Measurements from ENCODE around the gene GPR153.
"Not testable (repeated sequence)": the region's sequence is repeated elsewhere in the genome, so short reads cannot be mapped to it uniquely, and the experiment has no call there.

Gene GPR153

DNA sequence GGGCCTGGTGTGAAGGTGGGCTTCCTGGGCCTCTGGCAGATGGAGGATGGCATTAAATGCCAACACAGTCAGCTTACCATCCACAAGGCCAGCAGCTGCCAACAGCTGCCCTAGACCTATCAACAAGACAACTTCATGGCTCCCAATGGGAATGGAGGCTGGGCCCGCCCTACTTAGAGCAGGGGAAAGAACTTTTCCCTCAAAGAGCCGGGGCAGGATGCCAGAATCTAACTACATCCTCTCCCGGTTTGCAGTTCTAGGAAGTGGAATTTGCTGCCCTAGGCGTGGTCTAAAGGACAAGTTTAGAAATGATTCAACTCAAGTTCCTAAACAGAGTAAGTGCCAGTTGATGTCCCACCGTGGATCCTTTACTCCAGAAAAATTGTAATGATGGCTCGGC, 38.3 kb downstream of the GPR153 start:
- no peak for DNase-seq

GRCh38 chr1:6221210-6221784, 39.6 kb downstream of the GPR153 start:
- no peak for DNase-seq

- DNase-seq: no peak
These were observed 40.7 kb downstream of the GPR153 start for GRCh38 chr1:6220236-6220635.

DNA sequence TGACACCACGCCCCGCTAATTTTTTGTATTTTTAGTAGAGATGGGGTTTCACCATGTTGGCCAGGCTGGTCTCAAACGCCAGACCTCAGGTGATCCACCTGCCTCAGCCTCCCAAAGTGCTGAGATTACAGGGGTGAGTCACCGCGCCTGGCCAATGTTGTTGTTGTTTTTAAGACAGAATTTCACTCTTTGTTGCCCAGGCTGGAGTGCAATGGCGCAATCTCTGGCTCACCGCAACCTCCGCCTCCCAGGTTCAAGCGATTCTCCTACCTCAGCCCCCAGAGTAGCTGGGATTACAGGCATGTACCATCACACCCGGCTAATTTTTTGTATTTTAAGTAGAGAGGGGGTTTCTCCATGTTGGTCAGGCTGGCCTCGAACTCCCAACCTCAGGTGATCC, 41.3 kb downstream of the GPR153 start:
- DNase-seq: not testable (repeated sequence)

GRCh38 chr1:6218375-6219164, 42.3 kb downstream of the GPR153 start:
- DNase-seq: no peak

DNA sequence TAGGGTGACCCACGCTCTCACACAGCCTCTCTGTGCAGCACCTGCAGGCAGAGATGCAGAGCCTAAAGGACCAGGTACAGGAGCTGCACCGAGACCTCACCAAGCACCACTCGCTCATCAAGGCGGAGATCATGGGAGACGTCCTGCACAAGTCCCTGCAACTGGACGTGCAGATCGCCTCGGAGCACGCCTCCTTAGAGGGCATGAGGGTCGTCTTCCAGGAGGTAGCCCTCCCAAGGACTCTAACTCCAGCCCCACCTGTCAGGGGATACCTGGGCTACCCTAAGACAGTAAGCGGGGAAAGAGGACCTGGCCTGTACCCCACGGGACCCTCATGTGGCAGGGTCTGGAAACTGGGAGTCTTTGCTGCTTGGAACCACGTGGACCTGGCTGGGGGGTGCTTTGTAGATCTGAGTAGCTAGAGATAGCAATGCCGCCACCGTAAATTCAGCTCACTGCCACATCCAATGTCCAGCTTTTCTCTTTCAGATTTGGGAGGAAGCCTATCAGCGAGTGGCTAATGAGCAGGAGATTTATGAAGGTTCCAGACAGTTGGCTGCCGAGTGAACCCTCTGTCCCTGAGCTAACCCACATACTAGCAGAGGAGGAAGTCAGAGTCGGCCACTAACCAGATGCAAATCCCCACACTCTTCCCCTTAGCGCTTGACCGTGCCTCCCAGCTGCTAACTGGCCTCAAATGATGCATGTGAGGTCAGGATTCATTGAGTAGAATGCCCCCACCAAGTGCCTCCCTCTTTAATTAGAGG, 48.5 kb downstream of the GPR153 start:
- no peak for DNase-seq

- DNase-seq: no peak
These were observed 49.2 kb downstream of the GPR153 start for GRCh38 chr1:6211731-6212130.

GRCh38 chr1:6210591-6211355, 50.1 kb downstream of the GPR153 start:
- DNase-seq: no peak

DNA sequence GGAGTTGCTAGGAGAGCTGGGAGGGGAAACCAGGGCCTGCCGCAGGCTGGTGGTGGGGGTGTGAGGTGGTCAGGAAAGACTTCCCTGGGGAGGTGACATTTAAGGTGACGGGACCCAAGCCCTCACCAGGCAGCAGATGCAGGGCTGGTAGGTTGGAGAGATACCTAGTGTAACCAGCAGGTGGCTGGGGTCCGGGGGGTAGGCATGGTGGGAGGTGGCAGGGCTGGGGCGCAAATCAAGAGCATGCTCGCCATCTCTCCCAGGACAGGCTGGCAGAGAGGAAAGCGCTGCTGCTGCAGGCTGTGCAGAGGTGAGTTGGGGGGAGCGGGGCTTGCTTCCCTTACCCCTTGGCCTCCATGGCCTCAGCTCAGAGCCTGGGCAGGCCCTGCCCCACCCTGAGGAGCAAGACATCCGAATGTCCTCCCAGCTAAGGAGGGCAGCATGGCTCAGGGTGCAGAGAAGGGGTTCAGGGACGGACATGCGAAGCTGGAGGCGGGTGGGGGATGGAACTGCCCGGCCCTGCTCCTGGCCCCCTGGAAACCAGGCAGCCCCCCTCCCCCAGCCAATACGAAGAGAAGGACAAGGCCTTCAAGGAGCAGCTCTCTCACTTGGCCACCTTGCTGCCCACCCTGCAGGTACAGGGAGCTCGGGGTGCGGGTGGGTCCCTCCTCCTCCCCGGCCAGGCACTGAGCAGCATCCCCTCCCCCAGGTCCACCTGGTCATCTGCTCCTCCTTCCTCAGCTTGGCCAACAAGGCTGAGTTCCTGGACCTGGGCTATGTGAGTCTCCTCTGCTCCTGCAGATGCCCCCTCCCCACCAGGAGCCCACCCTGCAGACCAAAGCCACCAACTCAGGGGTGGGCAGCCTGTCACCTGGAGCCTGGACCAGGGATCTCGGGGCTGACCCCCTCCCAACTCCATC, 51.0 kb downstream of the GPR153 start:
- no peak for DNase-seq

DNA sequence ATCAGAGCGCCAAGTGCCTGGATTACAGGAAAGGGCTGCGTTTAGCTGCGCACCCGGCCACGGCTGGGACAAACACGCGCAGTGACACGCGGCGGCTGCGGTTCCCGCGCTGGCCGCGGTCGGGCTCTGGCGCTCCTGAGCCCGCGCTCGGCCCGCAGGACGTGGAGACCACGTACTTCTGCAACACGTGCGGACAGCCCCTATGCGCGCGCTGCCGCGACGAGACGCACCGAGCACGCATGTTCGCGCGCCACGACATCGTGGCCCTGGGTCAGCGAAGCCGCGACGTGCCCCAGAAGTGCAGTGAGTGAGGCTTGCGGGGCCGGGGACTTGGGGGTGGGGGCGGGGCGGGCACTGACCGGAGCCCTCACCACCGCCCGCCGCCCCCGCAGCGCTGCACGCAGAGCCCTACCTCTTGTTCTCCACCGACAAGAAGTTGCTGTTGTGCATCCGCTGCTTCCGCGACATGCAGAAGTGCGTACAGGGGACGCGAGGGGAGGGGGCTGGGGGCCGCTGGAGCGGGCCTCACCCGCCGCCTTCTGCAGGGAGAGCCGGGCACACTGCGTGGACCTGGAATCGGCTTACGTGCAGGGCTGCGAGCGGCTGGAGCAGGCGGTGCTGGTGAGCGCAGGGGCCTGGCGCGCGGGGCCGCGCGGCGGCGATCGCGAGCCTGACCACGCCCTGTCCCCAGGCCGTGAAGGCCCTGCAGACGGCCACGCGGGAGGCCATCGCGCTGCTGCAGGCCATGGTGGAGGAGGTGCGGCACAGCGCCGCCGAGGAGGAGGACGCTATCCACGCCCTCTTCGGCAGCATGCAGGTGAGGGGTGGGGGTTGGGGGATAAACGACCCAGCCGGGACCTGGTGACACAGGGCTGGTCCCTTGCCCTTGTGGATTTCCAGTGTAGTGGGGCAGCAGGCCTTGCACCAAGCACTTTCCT, 51.9 kb downstream of the GPR153 start:
- no peak for DNase-seq

DNA sequence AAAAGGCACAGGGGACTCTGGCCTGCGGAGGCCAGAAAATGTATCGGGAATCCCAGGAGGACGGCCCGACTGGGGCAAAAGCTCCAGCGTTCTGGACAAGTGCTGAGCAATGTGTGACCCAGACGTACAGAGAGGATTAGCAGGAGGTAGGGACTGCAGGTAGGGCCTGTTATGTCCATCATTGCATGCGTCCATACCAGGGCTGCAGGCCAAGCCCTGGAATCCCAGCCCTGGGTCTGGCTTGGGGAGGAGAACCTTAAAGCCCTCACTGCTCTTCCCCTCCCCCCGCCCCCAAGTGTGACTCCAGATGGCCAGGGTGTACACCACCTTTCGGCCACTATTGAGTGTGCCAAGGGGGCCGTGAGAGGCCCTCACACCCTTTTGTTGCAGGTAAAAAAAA, 53.0 kb downstream of the GPR153 start:
- DNase-seq: no peak

DNA sequence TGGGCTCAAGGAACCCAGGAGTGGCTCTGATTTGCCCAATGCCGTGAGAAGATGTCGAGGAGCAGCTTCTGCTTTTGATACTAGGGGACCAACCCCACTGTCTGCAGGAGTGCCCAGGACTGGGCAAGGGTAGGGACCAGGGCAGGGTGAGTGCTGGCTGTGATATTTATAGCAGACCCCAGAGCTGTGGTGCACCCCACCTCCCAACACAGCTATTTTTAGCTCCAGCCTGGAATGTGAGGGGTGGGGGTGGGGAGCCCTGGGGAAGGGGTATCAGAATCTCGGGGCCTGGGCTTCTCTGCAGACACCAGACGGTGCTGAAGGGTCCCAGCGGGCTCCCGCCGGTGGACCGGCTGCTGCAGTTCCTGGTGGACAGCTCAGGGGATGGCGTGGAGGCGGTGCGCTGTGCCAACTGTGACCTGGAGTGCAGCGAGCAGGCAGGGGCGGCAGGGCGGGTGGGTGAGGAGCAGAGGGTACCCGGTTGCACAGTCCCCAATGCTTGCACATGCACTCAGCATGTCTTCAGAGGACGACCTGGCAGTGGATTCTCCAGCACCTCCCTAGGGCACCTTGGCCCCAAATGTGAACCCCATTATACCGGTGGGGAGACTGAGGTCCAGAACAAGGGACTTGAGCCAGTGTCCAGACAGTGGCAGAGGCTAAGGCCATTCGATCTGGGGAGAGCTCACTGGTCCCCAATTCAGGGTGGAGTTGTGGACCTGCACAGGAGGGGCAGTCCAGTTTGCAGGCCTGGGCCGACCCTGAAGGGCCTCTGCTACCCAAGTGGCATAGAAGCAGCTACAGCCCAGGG, 53.6 kb downstream of the GPR153 start:
- no peak for DNase-seq

DNA sequence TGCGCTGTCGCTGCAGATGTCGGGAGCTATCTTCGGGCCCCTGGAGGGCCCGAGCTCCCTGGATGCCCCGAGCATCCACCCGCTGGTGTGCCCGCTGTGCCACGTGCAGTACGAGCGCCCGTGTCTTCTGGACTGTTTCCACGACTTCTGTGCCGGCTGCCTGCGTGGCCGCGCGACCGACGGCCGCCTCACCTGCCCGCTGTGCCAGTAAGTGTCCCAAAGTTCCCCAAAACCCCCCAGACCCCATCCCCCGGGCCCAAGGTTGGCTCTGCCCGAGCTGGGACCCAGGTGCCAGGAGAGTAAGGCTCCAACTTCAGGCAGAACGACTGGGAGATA, 54.4 kb downstream of the GPR153 start:
- no peak for DNase-seq

GRCh38 chr1:6205849-6206519, 54.9 kb downstream of the GPR153 start, which contains the start of gene RNF207:
RNF207 (plus strand) TSS chr1:6206119; CDS start chr1:6206536, 417 bp downstream.
- peak; percentile 57 for DNase-seq

DNA sequence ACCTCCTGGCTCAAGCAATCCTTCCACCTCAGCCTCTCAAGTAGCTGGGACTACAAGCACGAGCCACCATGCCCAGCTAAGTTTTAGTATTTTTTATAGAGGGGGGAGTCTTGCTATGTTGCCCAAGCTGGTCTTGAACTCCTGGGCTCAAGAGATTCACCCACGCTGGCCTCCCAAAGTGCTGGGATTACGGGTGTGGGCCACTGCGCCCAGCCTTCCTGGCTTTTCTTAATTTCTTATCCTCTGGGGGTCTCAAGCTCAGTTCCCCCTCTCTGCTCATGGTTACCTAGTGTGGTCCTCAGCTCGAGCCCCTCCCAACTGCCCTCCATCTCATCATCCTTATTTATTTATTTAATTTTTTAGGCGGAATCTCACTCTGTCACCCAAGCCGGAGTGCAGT, 58.6 kb downstream of the GPR153 start:
- DNase-seq: no peak

- DNase-seq: no peak
These were observed 60.6 kb downstream of the GPR153 start for GRCh38 chr1:6200188-6200809.

- DNase-seq: peak; percentile 91
These were observed 61.4 kb downstream of the GPR153 start, which contains the start of gene RPL22 for GRCh38 chr1:6199298-6200187. RPL22 (minus strand) TSS chr1:6199595; CDS start chr1:6199573, 22 bp downstream.

Data from T-helper 9 cell (primary cell).